Stimulated activated CD8-positive, alpha-beta memory T cell treated with anti-CD3 and anti-CD28 coated beads, Interleukin-7, amount 100 ng/mL, for 4 hours (primary cell): ENCODE results near the gene TAS2R30.
"Not testable (repeated sequence)": the region's sequence is repeated elsewhere in the genome, so short reads cannot be mapped to it uniquely, and the experiment has no call there.

Source experiments
- DNase-seq, 2 donors: peaks; one replicate each; pipeline ENCODE4 v3.0.0-alpha.2; 2020; ENCODE audit warnings: low read depth in 2 of 2

Gene TAS2R30

DNA sequence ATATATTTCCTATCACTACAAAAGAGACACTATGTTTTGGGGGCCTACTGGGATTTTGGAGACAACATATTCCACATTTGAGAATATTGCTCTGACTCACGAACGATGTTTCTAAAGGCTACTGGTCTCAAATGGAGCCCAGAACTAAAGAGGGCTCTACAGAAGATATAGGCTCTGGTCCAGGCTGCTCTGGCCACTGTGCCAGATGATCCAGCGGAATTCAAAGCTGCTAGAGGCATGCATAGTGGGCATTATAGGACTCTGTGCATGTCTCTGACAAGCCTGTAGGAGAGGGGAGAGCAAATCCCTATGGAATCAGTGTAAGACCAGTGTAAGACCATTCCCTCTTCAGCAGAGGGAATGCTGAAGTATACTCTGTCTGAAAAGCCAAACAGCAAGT lies 4.1 kb downstream of the TAS2R30 start:
- DNase-seq = no peak

DNA sequence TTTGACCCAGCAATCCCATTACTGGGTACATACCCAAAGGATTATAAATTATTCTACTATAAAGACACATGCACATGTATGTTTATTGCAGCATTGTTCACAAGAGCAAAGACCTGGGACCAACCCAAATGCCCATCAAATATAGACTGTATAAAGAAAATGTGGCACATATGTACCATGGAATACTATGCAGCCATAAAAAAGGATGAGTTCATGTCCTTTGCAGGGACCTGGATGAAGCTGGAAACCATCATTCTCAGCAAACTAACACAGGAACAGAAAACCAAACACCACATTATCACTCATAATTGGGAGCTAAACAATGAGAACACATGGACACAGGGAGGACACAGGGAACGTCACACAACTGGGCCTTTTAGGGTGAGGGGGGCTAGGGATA lies 20.3 kb downstream of the TAS2R30 start:
- not testable (repeated sequence) for DNase-seq

DNA sequence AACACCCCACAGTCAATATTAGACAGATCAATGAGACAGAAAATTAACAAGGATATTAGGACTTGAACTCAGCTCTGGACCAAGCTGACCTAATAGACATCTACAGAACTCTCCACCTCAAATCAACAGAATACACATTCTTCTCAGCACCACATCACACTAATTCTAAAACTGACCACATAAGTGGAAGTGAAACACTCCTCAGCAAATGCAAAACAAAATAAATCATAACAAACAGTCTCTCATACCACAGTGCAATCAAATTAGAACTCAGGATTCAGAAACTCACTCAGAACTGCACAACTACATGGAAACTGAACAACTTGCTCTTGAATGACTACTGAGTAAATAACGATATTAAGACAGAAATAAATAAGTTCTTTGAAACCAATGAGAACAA lies 23.2 kb downstream of the TAS2R30 start:
- not testable (repeated sequence) for DNase-seq

DNA sequence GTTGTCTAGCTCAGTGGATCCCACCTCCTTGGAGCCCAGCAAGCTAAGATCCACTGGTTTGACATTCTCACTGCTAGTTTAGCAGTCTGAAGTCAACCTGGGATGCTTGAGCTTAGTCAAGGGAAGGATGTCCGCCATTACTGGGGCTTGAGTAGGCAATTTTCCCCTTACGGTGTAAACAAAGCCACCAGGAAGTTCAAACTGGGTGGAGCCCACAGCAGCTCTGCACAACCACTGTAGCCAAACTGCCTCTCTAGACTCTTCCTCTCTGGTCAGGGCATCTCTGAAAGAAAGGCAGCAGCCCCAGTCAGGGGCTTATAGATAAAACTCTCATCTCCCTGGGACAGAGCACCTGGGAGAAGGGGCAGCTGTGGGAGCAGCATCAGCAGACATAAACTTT lies 25.6 kb downstream of the TAS2R30 start:
- no peak for DNase-seq

DNA sequence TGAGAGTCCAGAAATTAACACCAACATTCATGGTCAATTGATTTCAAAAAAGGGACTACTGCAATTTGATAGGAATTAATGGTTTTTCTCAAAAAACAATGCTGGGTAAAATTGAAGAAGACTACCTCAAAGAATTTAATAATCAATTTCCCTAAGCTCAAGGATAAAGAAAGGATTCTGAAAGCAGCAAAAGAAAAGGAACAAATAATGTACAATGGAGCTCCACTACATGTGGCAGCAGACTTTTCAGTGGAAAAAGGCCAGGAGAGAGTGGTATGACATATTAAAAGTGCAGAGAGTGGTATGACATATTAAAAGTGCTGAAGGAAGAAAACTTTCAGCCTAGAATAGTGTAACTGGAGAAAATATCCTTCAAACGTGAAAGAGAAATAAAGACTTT lies 26.7 kb downstream of the TAS2R30 start:
- no peak for DNase-seq

DNA sequence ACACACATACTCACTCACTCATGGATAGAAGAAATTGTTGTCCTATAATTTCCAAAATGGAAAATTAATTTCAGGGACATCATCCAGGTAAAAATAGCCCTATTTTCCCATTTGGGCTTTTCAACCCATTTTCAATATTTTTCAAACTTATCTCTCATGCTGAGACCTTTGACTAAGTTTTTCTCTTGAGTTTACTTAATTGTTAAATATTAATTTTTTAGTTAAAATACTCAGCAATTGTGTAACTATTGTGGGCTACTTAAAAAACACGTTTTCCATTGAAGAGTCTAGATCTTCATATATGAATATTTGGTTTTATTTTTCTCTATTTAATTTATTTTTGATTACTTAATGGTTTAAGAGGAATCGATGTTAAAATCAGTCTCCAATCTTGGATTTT lies 28.2 kb downstream of the TAS2R30 start:
- no peak for DNase-seq

DNA sequence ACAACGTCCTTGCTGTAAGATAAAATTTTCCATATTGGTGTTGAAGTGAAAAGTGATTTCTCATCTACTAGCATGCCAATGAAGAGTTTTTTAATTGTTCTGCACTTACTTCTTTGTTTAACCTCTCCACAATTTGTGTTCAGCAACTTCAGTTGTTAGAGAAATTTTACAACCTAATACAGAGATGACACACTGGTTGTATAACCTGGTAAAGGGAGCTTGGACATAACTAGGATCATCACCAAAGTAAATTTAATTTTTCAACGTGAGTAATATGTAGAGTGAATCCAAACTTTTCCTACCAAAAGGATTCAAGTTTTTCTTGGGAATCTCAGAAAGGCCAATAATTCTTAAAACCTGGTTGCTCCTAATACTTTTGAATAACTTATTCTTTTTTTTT lies 28.9 kb downstream of the TAS2R30 start:
- DNase-seq = no peak

DNA sequence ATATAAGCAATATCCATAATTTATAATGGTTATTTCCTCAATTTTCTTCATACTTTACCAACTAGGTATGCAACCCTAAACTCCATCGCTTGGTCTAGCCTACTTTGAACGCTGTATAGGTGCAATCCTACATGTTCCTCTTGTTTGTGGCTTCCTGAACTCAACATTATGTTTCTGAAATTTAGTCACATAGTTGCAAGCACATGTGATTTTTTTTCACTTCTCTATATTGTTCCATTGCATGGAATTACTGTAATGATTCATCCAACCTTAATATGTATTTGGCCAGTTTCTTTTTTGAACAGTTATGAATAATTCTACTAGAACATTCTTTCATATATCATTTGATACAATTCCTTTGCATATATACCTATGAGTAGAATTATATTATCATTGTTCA lies 39.5 kb downstream of the TAS2R30 start:
- not testable (repeated sequence) for DNase-seq

DNA sequence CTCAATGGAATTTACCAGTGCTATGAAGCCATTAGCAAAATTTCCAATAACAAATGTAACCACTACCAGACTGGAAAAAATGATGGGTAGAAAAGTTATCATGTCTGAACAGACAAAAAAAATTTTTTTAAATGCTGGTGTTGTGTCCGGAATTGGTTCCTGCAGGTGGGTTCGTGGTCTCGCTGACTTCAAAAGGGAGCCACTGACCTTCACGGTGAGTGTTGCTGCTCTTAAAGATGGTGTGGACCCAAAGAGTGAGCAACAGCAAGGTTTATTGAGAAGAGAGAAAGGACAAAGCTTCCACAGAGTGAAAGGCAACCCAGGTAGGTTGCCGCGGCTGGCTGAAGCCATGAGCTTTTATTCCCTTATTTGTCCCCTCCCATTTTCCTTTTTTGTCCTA lies 42.3 kb downstream of the TAS2R30 start, which contains the start of gene TAS2R43:
Gene TAS2R43 (minus strand): TSS at position 186 of the 400 bp plus-strand sequence. CDS start 84 bp downstream, at position 102.
- DNase-seq = no peak

DNA sequence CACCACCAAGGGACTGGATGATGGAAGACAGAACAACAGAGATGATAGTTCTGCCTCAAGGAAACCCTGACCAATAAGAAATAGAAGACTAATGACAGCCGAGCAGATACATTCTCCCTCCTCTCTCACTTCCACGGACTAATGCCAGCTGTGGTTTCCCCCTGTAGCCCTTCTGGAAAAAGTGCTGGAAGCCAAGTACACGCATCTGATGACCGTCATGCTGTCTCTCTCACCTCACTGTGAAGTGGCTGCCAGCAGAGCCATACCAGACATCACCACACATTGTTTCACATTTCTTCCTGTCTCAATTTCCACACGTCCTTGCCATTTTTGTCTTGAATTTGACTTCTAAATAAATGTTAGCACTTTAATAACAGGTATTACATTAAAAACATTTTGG lies 45.2 kb downstream of the TAS2R30 start:
- DNase-seq = no peak

DNA sequence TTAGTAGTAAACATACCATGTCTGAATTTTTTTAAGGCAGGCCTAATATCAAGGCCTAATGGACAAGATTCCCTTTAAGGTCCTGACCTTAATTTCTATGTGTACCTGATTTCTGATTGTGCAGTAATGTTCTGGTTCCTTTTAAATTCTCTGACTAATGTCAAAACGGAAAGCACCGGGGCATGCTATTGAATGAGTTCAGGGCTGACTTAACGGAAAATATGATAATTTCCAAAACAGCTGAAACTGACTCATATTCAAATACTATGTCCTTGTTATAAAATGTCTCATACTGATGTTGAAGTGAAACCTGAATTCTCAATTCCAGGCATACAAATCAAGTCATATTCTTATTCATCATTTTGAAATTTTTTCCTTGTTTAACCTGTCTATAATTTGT lies 49.0 kb downstream of the TAS2R30 start:
- DNase-seq = no peak
